Endometrial microvascular endothelial cells (primary cell): ENCODE results near the gene EMC7. TPM values are rescaled to one million over a fixed set of nuclear protein-coding genes. Genes with fewer than 3 reads are reported as not detected.
"Not testable (repeated sequence)": the region's sequence is repeated elsewhere in the genome, so short reads cannot be mapped to it uniquely, and the experiment has no call there.

Experiments used
- in situ Hi-C: cut with HindIII; loops from 2 replicates; pipeline ENCODE4 v1.10.0; 2017; ENCODE audit warnings: low sequenced_read_pairs, low pct_unique_long_range_greater_than_20kb; ENCODE audit errors: inconsistent ontology term
- total RNA-seq: library from RNA; depleted of rRNA; stranded (reverse); fragments of >200 nt; gene quantifications from one replicate; pipeline ENCODE4 v1.2.3, GENCODE V29; 2015; ENCODE audit errors: inconsistent ontology term

Gene EMC7
- total RNA-seq, 1 donor from 2014 or later, result 56.6 TPM

DNA sequence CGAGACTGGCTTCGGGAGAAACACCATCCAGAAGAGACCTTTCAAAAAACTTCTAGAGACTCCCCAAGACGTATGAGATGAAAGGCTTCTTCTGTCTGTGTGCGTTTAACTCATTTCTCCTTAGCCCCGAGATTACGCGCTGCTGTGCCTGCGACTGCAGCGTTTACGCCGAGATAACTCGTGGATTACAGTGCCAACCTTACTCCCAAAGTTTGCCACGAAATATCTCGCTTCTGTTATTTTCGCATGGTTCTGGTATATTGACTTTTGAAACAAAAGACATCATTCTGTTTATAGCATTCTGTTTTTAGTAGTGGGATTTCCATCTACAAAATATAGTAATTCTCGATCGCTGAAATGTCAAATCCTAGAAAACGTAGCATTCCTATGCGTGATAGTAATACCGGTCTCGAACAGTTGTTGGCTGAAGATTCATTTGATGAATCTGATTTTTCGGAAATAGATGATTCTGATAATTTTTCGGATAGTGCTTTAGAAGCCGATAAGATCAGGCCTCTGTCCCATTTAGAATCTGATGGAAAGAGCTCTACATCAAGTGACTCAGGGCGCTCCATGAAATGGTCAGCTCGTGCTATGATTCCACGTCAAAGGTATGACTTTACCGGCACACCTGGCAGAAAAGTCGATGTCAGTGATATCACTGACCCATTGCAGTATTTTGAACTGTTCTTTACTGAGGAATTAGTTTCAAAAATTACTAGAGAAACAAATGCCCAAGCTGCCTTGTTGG lies 688 bp upstream of the EMC7 start:
- in situ Hi-C loops, result no loop called here

DNA sequence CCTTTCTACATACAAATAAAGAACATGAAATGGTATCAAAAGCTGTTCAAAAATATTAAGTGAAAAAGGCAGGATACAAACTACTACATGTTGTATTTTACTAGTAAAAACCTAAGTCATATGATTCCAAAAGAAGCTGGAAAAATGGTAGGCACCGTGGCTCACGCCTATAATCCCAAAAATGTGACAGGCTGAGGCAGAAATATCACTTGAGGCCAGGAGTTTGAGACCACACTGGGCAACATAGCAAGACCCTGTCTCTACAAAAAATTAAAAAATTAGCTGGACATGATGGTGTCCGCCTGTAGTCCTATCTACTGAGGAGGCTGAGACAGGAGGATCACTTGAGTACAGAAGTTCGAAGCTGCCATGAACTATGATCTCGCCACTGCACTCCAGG lies 1.7 kb downstream of the EMC7 start:
- in situ Hi-C loops, result no loop called here

DNA sequence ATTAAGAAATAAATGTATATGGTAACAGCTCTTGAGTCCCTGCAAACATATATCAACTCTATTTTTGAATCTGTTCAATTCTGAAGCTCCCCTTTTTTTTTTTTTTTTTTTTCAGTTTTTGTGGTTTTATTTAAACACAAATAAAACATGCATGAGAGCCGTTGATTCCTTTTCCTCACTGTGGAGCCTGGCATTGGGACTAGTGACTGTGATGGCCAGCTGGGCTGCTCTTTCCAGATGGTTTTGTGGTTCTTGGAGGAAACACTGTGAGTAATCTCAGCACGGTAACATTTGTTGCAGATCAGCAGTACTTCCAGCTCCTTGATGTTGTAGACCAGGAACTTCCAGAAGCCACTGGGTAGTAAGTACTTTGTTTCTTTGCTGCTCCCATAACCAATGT lies 15.9 kb downstream of the EMC7 start:
- in situ Hi-C loops, result no loop called here

DNA sequence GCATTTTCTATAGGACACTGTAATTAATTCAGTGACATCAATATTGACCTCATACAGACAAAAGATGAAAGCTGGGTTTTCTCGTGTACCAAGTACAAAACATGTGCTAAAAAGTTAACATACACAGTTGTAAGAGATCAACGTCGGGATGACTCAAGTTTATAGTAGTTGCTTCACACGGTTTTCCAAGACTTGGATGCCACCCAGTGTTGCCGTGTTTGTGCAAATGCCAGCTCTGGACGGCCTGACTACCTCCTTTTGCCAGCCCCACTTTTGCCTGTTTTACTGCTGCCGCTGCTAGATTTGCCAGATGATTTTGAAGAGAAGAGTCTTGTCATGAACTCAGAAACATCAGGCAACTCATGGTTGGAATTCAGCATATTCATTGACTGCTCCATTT lies 17.6 kb downstream of the EMC7 start:
- in situ Hi-C loops, result no loop called here

DNA sequence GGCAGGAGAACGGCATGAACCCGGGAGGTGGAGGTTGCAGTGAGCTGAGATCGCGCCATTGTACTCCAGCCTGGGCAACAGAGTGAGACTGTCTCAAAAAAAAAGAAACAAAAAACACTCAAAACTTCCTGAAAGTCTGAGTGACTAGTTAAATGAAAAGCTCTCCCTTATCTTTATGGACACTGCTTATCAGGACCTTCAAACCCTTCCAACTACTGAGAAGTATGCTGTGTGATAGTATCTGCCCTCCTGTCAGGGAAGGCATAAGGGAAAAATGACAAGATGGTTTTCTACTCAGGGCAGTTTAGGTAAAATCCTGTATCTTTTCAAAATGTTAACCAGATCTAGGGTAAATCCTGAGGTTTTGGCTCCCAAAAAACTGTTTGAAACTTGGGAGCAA lies 21.8 kb downstream of the EMC7 start:
- in situ Hi-C loops, result no loop called here

DNA sequence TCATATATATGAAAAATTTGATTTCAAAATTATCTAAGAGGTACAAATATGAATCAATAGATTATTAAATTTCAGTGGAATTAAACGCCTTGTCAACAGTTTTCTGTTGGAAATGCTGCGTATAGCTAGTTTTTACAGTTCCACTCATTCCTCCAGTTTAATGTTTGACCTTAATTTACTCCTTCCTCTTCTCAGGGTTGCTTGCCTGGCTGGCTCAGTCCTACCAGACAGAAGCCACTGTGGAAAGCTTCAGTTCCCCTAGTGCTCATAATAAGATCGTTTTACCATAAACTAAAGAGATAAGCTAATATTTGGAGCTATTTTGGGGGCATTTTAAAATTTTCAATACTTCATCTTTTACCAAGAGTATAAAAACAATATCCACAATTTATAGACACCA lies 22.8 kb downstream of the EMC7 start:
- in situ Hi-C loops, result no loop called here

DNA sequence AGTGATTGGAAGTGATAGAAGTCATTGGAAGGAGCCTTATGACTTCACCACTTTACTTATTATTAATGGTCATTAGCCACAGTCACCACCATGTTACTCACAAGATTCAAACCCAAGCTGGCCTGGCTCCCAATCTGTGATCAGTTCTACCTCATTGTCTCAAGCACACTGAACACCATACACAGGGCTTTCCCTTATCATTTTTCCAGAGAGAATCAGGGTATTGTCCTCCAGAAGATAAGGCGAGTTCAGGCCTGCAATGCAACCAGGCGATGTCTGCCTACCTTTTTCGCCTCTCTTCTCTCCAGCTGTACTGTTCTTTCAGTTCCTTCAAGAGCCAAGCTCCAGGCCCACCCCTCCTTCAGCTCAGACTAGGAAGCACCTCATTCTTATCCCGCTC lies 24.9 kb downstream of the EMC7 start:
- in situ Hi-C loops, result no loop called here

DNA sequence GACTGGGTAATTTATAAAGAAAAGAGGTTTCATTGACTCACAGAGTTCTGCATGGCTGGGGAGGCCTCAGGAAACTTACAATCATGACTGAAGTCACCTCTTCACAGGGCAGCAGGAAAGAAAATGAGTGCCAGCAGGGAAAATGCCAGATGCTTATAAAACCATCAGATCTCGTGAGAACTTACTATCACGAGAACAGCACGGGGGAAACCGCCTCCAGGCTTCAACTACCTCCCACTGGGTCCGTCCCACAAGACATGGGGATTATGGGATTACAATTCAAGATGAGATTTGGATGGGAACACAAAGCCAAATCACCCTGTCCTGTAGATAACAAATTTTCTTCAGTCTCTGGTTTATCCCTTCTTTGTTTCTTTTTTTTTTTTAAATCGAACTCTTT lies 31.7 kb downstream of the EMC7 start:
- in situ Hi-C loops, result no loop called here

DNA sequence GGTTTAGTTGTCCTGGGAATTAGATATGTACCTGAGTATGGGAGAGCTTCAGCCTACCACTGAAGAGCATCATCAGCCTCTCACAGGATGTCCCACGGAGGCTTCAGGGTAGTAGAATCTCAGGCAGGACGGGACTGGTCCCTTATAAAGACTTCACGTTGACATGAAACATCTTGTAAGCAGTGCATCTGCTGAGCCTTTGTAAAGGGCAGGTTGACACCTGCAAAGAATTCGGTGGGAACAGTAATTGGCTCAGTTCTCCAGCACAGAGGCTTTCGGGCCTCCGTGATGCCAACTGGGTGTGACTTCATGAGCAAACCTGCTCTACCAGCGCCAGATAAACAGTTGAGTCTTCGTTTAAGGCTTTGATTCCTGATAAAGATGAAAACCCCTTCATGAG lies 35.7 kb downstream of the EMC7 start:
- in situ Hi-C loops, result no loop called here

DNA sequence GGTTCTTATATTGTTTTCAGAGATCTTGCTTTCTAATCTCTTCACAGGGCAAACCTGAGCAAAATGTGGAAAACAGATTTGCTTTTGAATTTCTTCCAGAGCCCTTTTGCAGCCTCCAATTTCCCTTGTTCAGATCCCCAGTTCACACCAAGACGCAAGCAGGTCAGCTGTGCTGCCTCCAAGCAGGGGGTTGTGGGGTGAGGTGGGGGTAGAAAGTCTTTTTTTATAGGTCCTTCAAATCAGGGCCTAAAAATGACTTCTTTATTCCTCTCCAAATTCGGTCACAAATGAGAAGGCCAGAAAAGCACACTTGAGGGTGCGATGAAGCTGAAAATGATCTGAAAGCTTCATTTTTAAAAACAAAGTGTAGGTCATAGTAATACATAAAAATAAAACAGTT lies 36.4 kb downstream of the EMC7 start:
- in situ Hi-C loops, result no loop called here

DNA sequence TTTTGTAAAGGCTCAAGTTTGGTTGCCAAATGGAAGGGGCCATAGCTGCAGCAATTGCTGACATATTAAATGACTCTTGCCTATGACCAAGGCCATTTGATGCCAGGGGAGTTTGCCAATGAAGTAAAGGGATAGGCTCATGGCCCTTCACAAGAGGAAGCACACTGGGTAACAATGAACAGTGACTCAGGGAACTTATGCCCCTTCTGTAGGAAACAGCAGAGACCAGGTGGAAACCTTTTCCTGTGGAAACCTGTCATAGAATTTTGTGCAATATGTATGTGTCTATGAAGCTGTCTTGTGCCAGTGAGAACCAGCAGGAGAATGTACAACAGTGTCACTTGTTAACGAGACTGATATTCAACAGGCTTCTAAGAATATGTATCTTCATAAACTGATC lies 37.2 kb downstream of the EMC7 start:
- in situ Hi-C loops, result no loop called here

DNA sequence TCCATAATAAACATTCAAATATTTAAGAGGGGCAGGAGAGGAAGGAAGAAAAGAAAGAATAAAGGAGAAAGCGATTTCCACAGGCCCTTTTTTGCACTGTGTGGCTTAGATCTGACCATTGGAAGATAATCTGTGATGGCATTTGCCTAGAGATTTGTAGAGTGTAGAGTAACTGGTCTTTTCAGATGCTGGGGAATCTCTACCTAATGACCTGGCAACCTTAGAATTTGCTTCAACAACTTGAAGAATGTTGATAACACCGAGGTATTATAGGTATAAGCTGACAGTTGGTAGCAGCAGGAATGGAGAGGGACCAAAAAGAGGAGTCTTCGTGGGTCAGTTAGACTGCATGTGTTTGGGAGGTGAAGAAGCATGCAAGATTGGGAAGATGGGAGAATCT lies 41.7 kb downstream of the EMC7 start:
- in situ Hi-C loops, result no loop called here

DNA sequence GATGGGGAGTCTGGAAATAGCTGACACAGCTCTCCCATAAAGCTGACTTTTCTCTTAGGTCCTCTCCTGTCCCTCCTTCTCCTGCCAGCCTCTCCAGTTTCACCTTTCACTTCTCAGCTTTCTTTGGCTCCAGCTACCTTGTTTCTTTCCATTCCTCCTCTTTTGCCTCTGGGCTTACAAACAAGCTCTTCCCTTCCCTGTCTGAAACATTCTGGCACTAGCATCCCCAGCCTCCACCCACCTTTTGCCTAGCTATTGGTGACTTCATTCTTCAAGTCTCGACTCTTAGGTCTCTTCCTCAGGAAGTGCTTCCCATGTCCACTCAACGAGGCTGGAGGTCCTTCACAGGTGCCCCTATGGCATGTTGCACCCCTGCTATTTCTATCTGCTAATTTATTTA lies 42.2 kb downstream of the EMC7 start:
- in situ Hi-C loops, result no loop called here

DNA sequence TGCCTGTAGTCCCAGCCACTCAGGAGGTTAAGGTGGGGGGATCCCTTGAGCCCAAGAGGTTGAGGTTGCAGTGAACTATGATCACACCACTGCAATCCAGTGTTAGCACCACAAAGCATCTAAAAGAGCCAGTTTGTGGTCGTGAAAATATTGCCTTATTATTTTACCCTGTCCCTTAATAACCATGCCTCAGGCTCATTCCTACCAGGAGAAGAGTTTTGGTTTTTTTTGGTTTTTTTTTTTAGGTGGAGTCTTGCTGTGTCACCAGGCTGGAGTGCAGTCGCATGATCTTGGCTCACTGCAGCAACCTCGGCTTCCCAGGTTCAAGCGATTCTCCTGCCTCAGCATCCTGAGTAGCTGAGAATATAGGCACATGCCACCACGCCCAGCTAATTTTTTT lies 44.8 kb downstream of the EMC7 start:
- in situ Hi-C loops, result no loop called here

DNA sequence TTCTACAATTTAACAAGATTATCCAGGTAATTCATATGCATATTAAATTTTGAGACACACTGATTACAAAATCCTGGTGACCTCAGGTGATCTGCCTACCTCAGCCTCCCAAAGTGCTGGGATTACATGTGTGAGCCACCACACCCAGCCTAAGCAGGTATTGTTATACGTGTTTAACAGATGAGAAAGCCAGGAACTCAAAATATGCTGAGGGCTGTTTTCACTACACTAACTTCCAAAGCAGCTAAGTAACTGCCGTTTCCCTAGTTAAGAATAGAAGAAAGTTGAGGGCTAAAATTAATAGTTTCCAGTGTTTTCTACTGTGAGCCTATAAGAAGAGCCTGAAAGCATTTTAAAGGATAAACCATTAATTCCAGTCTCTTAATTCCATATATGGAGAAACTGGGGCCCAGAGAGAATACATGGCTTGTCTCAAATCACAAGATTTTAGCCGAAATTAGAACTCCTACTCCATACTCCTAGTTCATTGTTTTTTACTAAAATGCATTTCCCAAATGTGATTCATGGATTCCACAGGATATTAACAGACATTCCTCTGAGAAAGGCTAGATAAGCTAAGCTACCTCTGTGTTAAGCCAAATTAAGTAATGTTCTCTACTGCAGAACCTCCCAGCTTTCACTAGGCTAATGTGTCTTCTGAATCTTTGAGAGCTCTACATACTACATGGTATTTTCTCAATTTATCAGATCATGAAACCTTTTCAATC lies 45.6 kb downstream of the EMC7 start:
- in situ Hi-C loops, result no loop called here

DNA sequence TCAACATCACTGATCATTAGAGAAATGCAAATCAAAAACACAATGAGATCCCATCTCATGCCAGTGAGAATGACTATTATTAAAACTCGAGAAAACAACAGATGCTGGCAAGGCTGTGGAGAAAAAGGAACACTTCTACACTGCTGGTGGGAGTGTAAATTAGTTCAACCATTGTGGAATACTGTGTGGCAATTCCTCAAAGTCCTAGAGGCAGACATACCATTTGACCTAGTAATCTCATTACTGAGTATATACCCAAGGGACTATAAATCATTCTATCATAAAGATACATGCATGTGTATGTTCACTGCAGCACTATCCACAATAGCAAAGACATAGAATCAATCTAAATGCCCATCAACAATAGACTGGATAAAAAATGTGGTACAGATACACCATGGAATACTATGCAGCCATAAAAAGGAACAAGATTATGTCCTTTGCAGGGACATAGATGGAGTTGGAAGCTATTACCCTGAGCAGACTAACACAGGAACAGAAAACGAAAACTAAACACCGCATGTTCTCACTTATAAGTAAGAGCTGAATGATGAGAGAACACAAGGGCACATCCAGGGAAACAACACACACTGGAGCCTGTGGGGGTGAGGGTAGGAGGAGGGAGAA lies 47.5 kb downstream of the EMC7 start:
- in situ Hi-C loops, result no loop called here

DNA sequence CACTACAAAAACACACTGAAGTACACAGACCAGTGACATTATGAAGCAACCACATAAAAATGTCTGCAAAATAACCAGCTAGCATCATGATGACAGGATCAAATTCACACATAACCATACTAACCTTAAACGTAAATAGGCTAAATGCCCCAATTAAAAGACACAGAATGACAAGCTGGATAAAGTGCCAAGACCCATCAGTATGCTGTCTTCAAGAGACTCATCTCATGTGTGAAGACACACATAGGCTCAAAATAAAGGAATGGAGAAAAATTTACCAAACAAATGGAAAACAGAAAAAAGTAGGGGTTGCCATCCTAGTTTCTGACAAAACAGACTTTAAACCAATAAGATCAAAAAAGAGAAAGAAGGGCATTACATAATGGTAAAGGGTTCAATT lies 51.3 kb downstream of the EMC7 start:
- in situ Hi-C loops, result not testable (repeated sequence)

DNA sequence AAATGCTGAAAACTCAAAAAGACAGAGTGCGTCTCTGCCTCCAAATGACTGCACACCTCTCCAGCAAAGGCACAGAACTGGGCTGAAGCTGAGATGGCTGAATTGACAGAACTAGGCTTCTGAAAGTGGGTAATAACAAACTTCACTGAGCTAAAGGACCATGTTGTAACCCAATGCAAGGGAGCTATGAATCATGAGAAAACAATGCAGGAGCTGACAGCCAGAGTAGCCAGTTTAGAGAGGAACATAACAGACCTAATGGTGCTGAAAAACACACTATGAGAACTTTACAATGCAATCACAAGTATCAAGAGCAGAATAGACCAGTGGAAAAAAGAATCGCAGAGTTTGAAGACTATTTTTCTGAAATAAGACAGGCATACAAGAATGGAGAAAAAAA lies 52.5 kb downstream of the EMC7 start:
- in situ Hi-C loops, result no loop called here

DNA sequence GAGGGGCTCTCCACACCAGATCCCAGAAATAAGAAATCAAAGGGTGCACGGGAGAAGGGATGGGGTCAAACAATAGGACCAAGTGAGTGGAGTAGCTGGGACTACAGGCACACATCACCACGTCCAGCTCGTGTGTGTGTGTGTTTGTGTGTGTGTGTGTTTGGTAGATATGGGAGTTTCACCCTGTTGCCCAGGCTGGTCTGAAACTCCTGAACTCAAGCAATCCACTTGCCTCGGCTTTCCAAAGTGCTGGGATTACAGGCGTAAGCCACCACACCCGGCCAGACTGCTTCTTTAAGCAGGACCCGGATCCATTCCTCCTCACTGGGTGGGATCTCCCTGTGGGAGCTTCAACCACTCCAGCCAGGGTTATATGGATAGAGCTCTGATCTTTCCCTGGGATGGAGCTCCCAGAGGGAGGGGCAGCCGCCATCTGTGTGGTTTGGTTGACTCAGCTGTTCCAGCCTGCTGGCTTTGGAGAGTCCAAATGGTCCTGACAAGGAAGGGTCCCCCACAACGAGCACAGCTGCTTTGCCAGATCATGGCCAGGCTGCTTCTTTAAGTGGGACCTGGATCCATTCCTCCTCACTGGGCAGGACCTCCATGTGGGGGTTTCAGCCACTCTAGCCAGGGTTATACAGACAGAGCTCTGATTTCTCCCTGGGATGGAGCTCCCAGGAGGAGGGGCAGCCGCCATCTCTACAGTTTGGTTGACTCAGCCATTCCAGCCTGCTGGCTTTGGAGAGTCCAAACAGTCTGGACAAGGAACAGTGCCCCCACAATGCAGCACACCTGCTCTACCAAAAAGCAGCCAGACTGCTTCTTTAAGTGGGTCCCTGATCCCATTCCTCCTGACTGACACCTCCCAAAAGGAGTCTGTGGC lies 53.5 kb downstream of the EMC7 start:
- in situ Hi-C loops, result no loop called here
